NCI-H69 (cell line): ENCODE results near the gene ING5.

Source experiments
- DNase-seq: peaks from one replicate; lab custom pipeline; 2025; lab: John Stamatoyannopoulos, UW

ING5 gene

GRCh38 chr2:241776336-241777169, 74.7 kb downstream of the ING5 start, which contains the start of gene GAL3ST2:
Gene GAL3ST2 (plus strand): TSS chr2:241776822. CDS start chr2:241776956, 134 bp downstream.
- DNase-seq, result no peak

GRCh38 chr2:241777170-241777685, 75.4 kb downstream of the ING5 start:
- no peak for DNase-seq

- no peak for DNase-seq
These were observed 76.1 kb downstream of the ING5 start for GRCh38 chr2:241777686-241778627.
